NB4 (cell line): ENCODE results near the gene FERMT3.

Experiments
- DNase-seq: peaks from one replicate; pipeline ENCODE4 v3.0.0; 2010; ENCODE audit warnings: low read depth
- H3K4me3 ChIP-seq: one replicate; pipeline ENCODE4 v1.5.1; 2011; ENCODE audit warnings: mild to moderate bottlenecking, low read depth, low read length, moderate library complexity
- CTCF ChIP-seq: IDR thresholded peaks from one replicate; pipeline ENCODE4 v1.5.1; 2012; ENCODE audit warnings: low read depth, low read length
- MYC ChIP-seq: IDR thresholded peaks from 2 replicates; pipeline ENCODE4 v1.6.1; 2011; ENCODE audit warnings: low read depth, low read length
- POLR2A ChIP-seq: IDR thresholded peaks from 2 replicates; pipeline ENCODE4 v1.6.1; 2011; ENCODE audit warnings: mild to moderate bottlenecking; ENCODE audit not compliant: insufficient read length; ENCODE audit errors: extremely low read depth
- TF ChIP-seq, protein P1 (sequence below): IDR thresholded peaks from 2 replicates; pipeline ENCODE4 v1.6.1; 2011; ENCODE audit warnings: low read depth, low read length

FERMT3 gene

DNA sequence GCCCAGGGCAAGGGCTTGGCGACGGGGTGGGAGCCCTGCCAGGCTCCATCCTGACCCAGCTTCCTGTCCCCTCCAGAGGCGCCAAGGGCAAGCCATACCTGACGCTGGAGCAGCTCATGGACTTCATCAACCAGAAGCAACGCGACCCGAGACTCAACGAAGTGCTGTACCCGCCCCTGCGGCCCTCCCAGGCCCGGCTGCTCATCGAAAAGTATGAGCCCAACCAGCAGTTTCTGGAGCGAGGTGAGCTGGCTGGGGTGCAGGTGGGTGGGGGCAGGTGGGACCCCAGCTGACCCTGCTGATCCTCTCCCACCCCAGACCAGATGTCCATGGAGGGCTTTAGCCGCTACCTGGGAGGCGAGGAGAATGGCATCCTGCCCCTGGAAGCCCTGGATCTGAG lies 49.8 kb downstream of the FERMT3 start:
- TF ChIP-seq CTCF: no peak
- no peak for TF ChIP-seq MYC
- no peak for TF ChIP-seq POLR2A
- TF ChIP-seq, protein P1, sequence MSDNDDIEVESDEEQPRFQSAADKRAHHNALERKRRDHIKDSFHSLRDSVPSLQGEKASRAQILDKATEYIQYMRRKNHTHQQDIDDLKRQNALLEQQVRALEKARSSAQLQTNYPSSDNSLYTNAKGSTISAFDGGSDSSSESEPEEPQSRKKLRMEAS: no peak
- no peak for DNase-seq
- no peak overlapping the region for H3K4me3 ChIP-seq

GRCh38 chr11:64258356-64258755 lies 51.8 kb downstream of the FERMT3 start:
- no peak overlapping the region for H3K4me3 ChIP-seq
- no peak for TF ChIP-seq MYC
- TF ChIP-seq, protein P1: no peak
- no peak for TF ChIP-seq POLR2A
- no peak for TF ChIP-seq CTCF
- no peak for DNase-seq

- TF ChIP-seq CTCF: no peak
- TF ChIP-seq, protein P1: no peak
- TF ChIP-seq MYC: no peak
- no peak for TF ChIP-seq POLR2A
- no peak for DNase-seq
- no peak overlapping the region for H3K4me3 ChIP-seq
Observed at GRCh38 chr11:64258946-64259532, 52.5 kb downstream of the FERMT3 start.

GRCh38 chr11:64259533-64260067 lies 53.1 kb downstream of the FERMT3 start:
- no peak for TF ChIP-seq CTCF
- TF ChIP-seq MYC: no peak
- no peak for TF ChIP-seq POLR2A
- TF ChIP-seq, protein P1: no peak
- DNase-seq: no peak
- H3K4me3 ChIP-seq: no peak overlapping the region

GRCh38 chr11:64260147-64260708 lies 53.7 kb downstream of the FERMT3 start:
- DNase-seq: no peak
- no peak overlapping the region for H3K4me3 ChIP-seq
- no peak for TF ChIP-seq MYC
- no peak for TF ChIP-seq POLR2A
- TF ChIP-seq, protein P1: no peak
- no peak for TF ChIP-seq CTCF
